KMS-11 (cell line): Measurements from ENCODE around the gene PPP1R9B.

Source experiments
- H2AFZ ChIP-seq: fragments of 200-600 bp; sonication (generic); 2 replicates; pipeline ENCODE4 v1.6.1; 2016; ENCODE audit warnings: antibody characterized with exemption, mixed run types, low read depth
- H3K27ac ChIP-seq: fragments of 200-600 bp; sonication (generic); 2 replicates; pipeline ENCODE4 v1.6.1; 2016; ENCODE audit warnings: mild to moderate bottlenecking, mixed run types
- H3K27me3 ChIP-seq: fragments of 200-600 bp; sonication (generic); 2 replicates; pipeline ENCODE4 v1.6.1; 2017; ENCODE audit warnings: mild to moderate bottlenecking, low read depth, mixed run types, moderate library complexity; ENCODE audit not compliant: insufficient read depth
- H3K36me3 ChIP-seq: fragments of 200-600 bp; sonication (generic); 2 replicates; pipeline ENCODE4 v1.6.1; 2017; ENCODE audit warnings: mild to moderate bottlenecking, mixed run types; ENCODE audit not compliant: insufficient read depth
- H3K4me1 ChIP-seq: fragments of 200-600 bp; sonication (generic); 2 replicates; pipeline ENCODE4 v1.6.1; 2016; ENCODE audit warnings: mild to moderate bottlenecking, low read depth, mixed run types; ENCODE audit not compliant: poor library complexity, severe bottlenecking
- H3K4me2 ChIP-seq: fragments of 200-600 bp; sonication (generic); 2 replicates; pipeline ENCODE4 v1.7.0; 2016; ENCODE audit warnings: mild to moderate bottlenecking, mixed run types
- H3K4me3 ChIP-seq: fragments of 200-600 bp; sonication (generic); IDR thresholded peaks from 2 replicates; pipeline ENCODE4 v1.6.1; 2017; ENCODE audit warnings: low read depth, low read length, mixed read lengths; ENCODE audit not compliant: insufficient read depth
- H3K79me2 ChIP-seq: fragments of 200-600 bp; sonication (generic); 2 replicates; pipeline ENCODE4 v1.6.1; 2016; ENCODE audit warnings: low read depth, mixed run types; ENCODE audit not compliant: insufficient read depth
- H3K9ac ChIP-seq: fragments of 200-600 bp; sonication (generic); 2 replicates; pipeline ENCODE4 v1.6.1; 2016; ENCODE audit warnings: mild to moderate bottlenecking, mixed run types
- H4K20me1 ChIP-seq: fragments of 200-600 bp; sonication (generic); 2 replicates; pipeline ENCODE4 v1.6.1; 2016; ENCODE audit warnings: mild to moderate bottlenecking, mixed run types; ENCODE audit not compliant: insufficient read depth
- CTCF ChIP-seq: fragments of 200-600 bp; sonication (generic); conservative IDR thresholded peaks from 2 replicates; pipeline ENCODE4 v1.6.1; 2017; ENCODE audit warnings: low read depth, mild to moderate bottlenecking, antibody characterized with exemption, low read length, moderate library complexity, mixed read lengths

Gene PPP1R9B

GRCh38 chr17:50149091-50149416 lies 1.4 kb downstream of the PPP1R9B start:
- no peaks in the 10 kb centered on the region for H3K36me3 ChIP-seq
- H3K4me3 ChIP-seq: no peak overlapping the region
- H2AFZ ChIP-seq: peak overlapping the region; percentile 33; the same call in 1 of the 2 replicates
- peak overlapping the region; percentile 75 for H3K4me2 ChIP-seq
- H3K27ac ChIP-seq: peak overlapping the region; percentile 52
- no peak for TF ChIP-seq CTCF
- H3K4me1 ChIP-seq: peaks cover 41% of the 10 kb centered on the region
- peak overlapping the region; percentile 79 for H3K9ac ChIP-seq
- H3K79me2 ChIP-seq: peaks cover 47% of the 10 kb centered on the region
- no peaks in the 10 kb centered on the region for H3K27me3 ChIP-seq
- no peaks in the 10 kb centered on the region for H4K20me1 ChIP-seq

- H3K9ac ChIP-seq: peak overlapping the region; percentile 79; the same call in 1 of the 2 replicates
- no peaks in the 10 kb centered on the region for H4K20me1 ChIP-seq
- H3K4me3 ChIP-seq: no peak overlapping the region
- no peaks in the 10 kb centered on the region for H3K36me3 ChIP-seq
- H3K27ac ChIP-seq: peak overlapping the region; percentile 52
- no peaks in the 10 kb centered on the region for H3K27me3 ChIP-seq
- TF ChIP-seq CTCF: no peak
- peaks cover 35% of the 10 kb centered on the region for H3K4me1 ChIP-seq
- H2AFZ ChIP-seq: peak overlapping the region; percentile 33; the same call in 1 of the 2 replicates
- H3K4me2 ChIP-seq: peak overlapping the region; percentile 75
- H3K79me2 ChIP-seq: peaks cover 47% of the 10 kb centered on the region
These were observed 2.0 kb downstream of the PPP1R9B start for GRCh38 chr17:50148226-50149090.

- Histone ChIP-seq H3K4me2 (peak overlapping the region; percentile 75), H3K4me3 (no peak overlapping the region), H3K9ac (peak overlapping the region; percentile 79; the same call in 1 of the 2 replicates), H2AFZ (no peak overlapping the region), H3K4me1 (peaks cover 28% of the 10 kb centered on the region), H3K36me3 (no peaks in the 10 kb centered on the region), H3K79me2 (peaks cover 47% of the 10 kb centered on the region), H3K27ac (peak overlapping the region; percentile 52), H3K27me3 (no peaks in the 10 kb centered on the region), H4K20me1 (no peaks in the 10 kb centered on the region)
- no peak for TF ChIP-seq CTCF
These were observed 2.6 kb downstream of the PPP1R9B start for GRCh38 chr17:50147841-50148225.

- no peak overlapping the region; the same call in 1 of the 2 replicates for H3K9ac ChIP-seq
These were observed 3.4 kb downstream of the PPP1R9B start for GRCh38 chr17:50146927-50147665.

More at GRCh38 chr17:50146927-50147665, 3.4 kb downstream of the PPP1R9B start:
- TF ChIP-seq CTCF: no peak
- H3K4me1 ChIP-seq: peaks cover 21% of the 10 kb centered on the region
- no peaks in the 10 kb centered on the region for H3K27me3 ChIP-seq
- H2AFZ ChIP-seq: no peak overlapping the region
- peak overlapping the region; percentile 75; the same call in 1 of the 2 replicates for H3K4me2 ChIP-seq
- H3K79me2 ChIP-seq: peaks cover 47% of the 10 kb centered on the region
- H4K20me1 ChIP-seq: no peaks in the 10 kb centered on the region
- H3K4me3 ChIP-seq: no peak overlapping the region
- H3K36me3 ChIP-seq: peaks cover under 1% of the 10 kb centered on the region; the same call in 1 of the 2 replicates
- H3K27ac ChIP-seq: no peak overlapping the region
